ENCODE results near the gene STK32B.

- no peak for TF ChIP-seq CTCF (IDR thresholded peaks at IDR 0.05)
- no peak for TF ChIP-seq POLR2A (IDR thresholded peaks at IDR 0.05)
These were observed 135.2 kb downstream of the STK32B start for GRCh38 chr4:5186271-5187064.
